ENCODE results near the gene NTNG1.

NTNG1 gene

DNA sequence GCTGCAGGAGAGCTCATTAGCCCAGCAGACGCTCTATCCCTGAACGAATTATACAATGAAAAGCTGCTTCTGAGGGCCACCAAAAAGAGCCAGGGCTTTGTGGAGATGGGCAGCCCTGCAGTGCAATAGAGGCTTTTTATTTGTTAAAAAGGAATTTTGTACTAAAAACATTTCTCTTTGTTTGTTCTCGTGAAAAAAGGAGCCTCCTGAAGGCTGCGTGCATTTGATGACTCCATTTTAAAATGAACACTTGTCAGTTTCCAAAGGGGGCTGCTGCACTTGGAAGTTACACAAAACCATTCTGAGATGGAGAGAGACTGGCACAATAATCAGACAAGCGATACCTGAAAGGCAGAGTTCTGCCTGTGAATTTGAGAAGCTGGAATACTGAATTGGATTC is 202.8 kb downstream of the NTNG1 start:
- DNase-seq, result no peak

DNA sequence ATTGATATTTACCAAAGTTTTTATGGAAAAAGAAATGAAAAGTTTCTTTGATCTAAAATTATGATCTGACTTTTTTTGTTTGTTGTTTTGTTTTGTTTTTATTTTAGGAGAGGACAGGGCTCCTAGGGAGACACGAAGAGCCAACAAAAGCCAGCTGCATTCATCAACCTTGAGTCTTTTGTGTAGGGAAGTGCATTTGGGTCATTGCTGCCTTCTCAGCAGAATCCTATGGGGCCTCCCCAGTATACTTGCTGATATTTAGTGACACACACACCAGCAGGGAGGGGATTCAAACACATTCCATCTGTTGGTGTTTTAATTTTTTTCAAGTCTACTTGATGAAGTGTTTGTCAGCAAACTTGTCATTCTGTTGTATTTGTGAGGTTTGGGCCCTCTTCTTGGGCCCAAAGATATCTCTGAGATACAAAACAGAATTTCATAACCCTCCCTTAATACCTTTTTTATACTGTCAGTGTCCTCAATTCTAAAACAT is 203.5 kb downstream of the NTNG1 start:
- no peak for DNase-seq

DNA sequence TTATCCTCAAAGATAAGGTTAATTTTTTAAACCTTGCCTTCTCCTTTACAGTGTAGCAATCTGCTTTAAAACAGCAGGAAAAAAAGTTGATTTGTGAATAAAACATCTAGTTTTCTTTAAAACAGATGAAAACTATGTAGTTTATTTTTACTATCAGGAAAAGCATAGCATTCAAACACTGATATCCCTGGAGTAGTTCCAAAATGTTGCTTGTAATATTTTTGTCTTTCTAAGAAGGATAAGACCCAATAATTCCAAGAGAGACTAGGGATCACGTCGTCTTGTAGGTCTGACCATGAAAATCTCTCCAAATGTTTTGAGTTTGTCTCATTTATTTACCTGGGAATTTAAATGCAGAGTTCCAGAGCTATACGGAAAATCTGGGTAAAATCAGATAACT is 204.0 kb downstream of the NTNG1 start:
- DNase-seq, result no peak

DNA sequence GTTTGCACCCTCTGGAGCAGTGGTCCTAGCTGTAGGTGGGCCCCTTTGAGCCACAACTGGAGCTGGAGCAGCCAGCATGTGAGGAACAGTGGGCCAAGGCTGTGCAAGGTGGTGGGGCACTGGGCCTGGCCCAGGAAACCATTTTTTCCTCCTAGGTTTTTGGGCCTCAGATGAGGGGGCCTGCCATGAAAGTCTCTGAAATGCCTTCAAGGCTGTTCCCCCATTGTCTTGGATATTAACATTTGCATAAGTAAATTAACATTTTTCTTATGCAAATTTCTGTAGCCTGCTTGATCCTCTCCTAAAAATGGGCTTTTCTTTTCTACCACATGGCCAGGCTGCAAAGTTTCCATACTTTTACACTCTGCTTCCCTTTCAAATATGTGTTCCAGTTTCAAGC is 212.0 kb downstream of the NTNG1 start:
- DNase-seq, result no peak

DNA sequence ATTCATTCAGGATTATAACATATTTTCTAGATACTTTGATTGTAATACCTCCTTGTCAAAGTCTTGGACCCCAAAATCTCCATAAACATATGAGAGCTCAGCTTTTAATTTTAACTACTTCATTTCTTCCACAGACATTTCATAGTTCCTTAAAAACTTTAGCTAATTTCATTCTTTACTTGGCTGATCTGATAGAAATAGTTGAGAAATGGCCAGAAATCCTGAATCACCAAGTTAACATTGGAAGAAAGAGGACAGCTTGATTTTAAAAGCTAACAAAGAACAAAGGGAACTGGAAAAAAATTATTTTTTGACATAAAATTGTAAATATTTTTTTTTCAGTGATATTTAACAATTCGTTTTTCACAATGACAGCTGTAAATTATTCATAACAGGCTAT is 216.5 kb downstream of the NTNG1 start:
- DNase-seq, result no peak

DNA sequence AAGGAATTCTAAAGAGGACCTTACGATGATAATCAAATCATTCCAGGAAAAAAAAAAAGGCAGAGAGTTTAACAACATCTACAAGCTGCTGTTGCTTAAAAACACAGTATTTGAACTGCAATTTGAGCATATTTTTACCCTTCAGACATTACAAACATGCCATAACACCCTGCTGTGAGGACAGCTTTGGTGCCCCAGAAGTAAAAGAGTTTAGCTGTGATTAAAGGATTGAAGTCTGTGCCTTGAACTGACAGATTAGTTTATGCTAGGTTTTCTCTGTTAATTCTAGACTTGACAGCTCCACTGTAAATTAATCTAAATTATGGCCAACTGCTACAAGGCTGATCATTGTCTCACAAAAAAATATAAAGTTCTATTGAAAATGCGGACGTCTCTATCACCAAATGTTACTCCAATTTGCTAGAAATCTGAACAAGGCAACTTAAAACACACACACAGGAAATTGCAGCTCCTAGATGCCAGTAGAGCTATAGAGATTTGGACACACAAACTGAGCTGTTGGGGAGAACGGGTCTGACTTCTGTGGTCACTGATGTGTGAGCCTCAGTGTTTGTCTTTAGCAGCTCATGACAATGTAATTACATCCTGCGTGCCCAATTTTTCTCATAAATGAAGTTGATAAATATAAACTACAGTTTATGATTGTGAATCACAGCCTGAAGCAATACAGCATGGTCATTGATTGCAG is 217.9 kb downstream of the NTNG1 start:
- no peak for DNase-seq

DNA sequence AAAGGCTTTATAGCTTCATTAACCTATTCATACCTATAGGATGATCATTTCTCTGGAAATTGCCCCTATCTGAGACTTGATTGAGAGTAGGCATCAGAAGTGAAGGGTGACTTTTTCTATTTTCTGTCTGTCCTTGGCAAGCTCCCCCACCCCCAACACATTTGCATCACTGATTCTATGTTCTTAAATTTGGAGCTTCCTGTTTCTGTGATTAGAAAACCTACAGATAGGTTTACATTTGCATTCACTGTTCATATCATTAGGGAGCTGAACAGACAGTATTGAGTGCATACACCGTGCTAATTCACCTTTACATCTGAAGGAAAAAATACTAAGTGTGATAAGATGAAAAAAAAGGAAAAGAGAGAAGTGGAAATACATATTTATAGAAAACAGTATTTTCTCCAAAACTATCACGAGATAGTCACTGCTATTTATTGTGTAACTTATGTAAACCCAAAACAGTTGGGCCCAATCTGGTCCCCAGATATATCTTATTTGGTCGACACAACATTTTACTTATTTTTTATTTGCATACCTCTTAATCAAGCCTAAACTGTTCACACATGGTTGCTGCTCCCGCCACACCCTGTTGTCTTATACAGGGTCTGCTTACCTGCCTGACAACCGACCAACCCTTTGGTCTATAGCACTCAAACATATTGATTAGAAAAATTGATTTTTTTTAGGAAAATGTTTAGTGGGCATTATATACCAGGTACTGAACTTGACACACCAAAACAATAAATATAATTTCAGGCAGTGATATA is 218.8 kb downstream of the NTNG1 start:
- no peak for DNase-seq

DNA sequence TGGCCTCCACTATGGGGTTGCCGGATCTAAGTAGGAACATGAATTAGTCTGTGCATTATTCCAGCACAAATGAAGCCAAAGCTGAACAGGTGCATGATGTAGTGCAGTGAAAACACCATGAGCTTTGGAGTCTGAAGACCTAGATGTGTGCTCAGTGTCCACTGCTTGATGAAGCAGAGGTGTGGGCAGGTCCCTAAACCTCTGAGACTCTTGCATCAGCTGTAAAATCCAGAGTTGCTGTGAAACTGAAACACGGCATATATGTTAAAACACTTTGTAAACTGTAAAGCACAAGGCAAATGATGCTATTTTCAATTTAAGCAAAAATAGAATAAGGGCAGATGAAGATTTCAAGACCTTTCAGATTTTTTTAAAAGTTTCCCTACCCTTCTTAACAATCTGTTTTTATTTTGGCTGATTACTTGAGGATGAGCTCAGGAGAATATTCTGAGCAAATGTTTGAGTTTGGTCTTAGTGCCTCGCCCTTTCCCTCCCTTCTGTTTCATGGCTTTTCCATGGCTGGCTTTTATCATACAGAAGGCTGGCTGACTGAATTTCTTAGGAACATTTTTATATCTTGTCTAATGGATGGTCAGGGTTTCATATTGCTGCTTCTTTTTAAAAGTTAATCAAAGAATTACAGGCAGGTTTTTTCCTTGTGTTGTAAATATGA is 221.8 kb downstream of the NTNG1 start:
- DNase-seq, result no peak

DNA sequence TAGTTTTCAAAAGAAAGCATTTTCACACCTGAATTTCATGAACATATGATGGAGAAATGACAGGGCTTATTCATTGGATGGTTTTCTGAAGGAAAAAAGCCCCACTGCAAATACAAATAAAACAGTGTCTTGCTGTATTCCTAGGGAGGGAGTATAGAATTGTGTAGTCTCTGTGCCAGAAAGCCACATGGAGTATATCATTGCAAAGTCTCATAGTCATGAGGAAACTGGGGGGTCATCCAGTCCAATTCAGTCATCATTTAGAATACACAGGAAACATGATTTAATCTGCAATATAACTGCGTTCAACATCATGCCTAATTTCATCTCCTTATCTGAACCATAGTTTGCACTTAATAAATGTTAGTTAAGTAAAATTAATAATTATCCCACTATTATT is 222.3 kb downstream of the NTNG1 start:
- DNase-seq, result no peak

DNA sequence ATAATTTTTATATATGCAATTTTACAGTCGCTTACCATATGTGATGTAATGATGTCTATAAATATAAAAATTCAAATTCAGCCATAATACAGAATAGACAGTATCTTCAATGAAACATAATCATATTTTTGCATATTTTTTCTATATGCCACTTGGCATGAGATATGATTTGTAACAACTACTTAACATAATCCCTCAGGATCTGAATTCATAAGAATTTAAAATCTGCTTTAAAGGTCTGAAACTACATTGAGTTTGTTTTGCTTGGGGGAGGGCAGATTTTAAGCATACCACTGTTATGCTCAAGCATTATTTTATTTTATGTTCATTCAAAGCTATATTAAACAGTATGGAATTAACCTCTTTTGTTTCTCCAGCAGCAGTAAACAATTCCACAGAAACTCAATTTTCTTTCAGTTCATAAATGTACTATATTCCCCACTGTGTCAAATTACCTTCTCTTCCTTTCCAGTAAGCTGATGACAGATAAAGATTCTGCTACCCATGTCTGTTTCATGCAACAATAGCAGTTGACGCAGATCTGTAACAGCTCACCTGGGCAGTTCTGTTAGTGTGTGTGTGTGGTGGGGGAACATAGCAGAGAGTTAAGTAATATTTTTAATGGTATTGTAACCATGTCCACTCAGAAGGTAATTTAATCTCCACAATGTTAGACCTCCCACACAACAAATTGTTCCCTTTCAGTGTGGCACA is 224.8 kb downstream of the NTNG1 start:
- DNase-seq, result no peak

DNA sequence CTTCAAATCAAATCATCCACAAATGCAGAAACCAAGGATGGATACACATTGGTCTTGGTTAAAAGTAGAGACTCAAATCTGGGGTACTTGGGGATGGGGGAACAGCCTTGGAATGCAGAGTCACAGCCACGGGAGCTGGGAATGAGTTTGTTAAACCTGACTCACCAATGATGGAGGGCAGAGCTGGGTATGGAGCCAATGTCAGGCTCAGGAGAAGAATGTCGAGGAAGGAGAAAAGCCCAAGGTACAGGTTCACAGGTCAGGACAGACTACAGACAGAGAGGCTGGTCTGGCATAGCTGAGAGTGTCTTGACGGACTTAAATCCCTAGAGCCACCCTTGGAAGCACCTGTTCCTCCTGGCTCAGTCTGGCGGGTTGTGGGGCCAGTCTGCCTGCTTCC is 237.6 kb downstream of the NTNG1 start:
- DNase-seq, result no peak

DNA sequence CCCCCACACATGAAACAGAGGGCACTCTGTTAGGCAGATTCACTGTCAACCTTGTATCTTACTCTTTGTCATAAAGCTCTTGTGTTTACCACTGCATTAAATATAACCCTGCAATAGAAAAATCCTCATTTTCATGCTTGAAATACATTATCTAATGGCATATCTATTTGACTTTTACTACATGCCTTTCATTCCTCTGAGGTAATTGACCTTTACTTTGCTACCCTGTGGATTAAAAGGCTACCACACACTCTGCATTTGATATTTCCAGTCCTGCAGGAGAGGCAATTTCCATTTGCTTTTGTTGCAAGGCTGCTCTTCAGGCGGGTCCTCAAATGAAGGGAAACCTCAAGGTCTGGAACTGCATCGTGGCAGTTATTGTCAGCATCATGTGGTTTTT is 238.0 kb downstream of the NTNG1 start:
- DNase-seq, result no peak

DNA sequence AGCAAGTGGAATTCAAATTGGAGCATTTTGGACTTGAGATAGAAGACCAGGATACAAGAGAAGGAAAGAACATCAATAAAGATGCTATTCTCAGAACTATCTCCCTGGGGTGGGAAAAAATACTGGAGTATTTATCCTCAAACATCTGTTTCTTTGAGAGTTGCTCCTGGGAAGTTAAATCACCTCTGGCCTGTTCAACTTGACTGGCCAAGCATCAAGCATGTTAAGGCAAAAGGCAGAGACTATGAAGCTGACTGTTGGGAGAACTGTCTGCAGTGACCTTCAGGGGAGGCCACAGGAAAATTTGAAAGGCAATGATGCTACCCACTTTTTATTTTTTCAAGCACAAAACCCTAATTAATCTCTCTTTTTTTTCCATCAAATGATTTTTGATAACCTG is 239.0 kb downstream of the NTNG1 start:
- no peak for DNase-seq

DNA sequence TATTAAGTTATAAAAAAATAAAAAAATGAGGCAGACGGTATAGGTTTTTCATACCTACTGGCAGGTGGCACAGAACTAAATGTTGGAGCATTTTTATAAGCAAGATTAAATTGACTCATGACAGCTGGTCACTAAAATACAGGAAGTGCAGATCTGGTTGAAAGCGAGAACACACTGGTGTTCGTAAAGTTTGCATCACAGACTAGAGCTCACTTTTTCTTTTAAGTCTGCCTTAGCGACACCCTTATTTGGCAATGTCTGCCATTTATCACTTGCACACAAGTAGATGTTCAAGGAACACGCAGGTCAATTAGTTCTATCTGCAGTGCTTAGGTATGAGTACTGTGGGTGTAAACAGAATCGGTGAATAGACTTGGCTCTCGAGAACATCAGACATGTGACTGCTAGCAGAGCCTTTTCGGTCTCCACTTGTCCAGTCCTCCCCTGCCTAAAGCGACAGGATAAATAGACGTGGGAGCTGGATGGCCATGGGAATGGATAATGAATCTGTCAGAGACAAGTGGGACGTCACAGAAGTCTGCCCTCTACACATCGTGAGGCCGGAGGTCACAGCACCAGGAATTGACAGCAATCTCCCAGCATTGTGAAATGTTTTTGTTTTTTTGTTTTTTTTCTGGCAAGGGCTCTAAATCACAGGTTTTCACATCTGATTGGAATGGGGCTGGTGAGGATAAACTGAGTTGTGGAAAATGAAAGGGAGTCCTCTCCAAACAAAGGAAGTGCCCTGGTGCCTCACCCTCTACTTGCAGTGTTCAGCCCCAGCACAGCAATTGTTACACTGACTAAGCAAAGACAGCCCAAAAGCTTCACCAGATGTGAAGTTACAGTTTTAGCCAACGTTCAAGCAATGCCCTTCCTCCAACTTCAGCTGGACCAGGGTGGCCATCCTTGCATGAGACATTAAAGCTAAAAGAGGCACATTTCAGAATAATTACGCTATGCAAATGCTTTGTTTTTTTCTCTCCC is 248.9 kb downstream of the NTNG1 start:
- no peak for DNase-seq

DNA sequence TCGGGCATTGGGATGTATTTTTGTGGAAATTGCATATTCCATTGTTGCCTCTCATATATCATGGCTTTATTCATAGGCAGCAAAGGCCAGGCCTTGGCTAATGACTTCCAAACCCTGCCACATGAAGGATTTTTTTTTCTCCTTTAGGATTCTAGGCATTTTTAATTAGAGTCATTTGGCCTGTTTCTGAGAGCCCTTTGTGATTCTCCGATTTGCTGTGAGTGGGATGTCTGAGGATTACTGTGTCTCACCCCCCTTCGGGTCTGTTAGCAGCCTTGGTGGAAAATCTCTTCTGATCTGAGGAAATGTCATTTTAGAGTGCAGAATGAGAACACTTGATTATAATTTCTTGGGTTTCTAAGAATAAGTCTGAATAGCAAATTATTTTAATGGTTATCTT is 253.5 kb downstream of the NTNG1 start:
- DNase-seq, result no peak

DNA sequence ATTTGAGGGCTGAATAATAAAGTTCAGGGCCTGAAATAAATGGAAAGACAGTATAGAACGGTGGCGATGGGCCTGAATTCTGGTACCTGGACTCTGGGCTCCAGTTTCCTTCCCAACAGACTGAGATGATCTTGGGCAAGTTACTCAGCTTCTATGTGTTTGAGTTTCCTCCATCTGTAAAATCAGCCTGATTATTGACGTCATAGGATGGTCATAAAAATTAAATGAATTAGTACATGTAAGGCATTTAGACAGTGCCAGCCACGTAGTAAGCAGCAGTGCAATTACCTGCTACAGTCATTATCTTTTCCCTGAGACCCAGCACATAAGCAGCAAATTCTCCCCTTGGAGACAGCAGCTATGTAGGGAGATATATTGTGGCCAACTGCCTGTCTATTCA is 260.9 kb downstream of the NTNG1 start:
- no peak for DNase-seq

DNA sequence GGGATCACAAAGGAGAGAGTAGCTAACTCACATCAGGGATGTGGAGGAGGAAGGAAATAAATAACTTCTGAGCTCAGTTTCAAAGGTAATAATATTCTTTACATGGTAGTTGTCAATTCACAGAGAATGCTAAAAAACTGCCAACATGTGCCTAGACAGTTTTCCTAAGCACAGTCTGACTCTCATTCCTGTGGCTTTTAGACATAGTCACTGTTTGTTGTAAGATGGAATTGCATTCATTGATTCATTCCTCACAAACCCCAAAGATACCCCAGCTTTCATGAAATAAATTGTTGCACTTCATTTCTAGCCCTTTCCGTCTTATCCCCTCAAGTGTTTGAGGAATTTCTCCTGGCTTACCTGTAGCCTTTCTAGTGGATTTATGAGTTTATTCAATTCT is 263.9 kb downstream of the NTNG1 start:
- DNase-seq, result no peak

DNA sequence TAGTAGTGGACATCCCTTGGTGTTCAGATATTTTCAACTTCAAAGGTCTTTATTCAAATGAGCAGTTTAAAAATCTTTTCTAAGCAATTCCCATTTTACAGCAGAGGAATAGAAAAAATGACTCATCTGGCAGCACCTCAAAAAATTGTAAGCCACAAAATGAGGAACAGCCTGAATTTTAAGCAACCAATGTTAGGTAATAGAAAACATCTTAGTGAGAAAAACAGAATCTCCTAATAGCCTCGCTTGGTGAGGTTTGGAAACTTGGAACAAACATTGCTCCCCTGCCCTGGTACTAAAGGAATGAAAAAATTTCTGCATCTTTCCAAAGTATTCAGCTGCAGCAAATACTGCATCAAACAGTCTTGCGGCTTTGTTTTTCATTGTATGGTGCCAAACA is 264.4 kb downstream of the NTNG1 start:
- DNase-seq, result no peak

DNA sequence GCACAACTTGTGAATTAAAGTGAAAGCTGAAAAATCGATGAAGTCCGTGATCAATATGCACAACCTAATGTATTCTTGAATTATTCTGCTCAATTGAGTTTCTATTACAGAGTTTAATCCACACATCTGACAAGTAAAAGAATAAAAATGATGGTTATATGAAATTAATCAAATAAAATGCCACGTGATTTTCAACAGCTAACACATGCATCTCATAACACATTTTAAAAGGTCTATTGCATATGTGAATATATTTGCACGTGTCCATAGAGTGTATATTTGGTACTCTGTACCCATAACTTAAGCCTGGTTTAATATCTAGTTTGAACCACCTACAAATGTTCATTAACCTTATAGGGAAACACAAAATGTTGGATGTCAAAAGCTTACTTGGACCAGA is 266.2 kb downstream of the NTNG1 start:
- DNase-seq, result no peak

DNA sequence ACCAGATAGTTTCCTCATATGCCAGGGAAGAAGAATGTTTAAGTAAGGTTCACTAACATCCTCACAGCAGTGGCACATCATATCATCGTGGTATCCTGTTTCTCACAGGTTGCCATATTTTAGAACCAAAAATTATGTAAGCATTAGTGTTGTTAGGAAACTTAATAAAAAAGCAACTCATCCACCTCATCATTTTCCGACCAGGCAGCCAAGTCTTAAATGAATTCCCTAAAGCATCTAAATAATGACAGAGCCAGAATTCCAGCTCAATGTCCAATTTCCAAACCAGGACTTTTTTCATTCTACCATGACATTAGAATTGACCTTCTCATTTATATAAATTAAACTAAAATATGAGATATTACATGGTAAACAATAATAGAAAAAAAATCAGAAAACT is 272.7 kb downstream of the NTNG1 start:
- DNase-seq, result no peak

DNA sequence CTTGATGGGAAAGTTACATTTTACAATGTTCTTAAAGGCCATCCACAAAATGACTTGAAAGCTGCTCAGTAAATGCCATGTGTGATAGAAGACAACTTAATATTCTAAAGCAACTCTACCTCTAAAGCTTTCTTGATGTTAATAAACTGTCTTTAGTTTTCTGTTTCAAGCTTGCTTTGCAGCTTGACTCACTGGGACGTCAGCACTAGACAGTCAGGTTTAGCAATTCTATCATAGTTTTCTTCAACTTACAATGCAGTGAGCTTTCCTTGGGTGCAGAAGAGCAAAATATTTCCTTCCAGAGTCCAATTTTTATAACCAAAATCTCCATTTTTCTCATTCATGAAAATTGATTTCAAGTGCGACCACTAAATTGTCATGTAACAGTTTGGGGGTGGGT is 273.1 kb downstream of the NTNG1 start:
- DNase-seq, result no peak

DNA sequence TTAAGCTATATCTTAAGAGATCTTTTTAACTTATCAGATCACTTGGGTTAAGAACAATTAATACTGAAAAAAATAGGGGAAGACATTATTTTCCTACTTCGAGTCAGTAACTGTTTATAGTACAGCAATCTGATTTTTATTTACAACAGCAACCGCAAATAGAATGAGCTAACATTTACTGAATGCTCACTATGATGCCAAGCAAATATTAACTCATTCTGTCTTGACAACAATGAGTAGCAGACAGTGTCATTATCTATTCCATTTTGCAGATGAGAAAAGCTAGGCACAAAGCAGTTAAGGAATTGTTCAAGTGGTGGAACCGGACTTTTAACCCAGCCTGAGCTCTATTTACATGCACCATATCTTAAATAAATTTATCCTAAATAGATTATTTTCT is 273.7 kb downstream of the NTNG1 start:
- DNase-seq, result no peak

All from HCEC 1CT (cell line).